ENCODE data around the gene SRGAP3. TPM values are rescaled to one million over a fixed set of nuclear protein-coding genes. Genes with fewer than 3 reads are reported as not detected.

The SRGAP3 gene
- total RNA-seq, 1 experiment from 2014 or later, result 0.24 TPM

- Histone ChIP-seq H3K4me3 (no peak overlapping the region), H3K27ac (no peak overlapping the region), H3K4me1 (replicated peaks) (no peaks in the 10 kb centered on the region), H3K9me3 (replicated peaks) (no peaks in the 10 kb centered on the region), H3K27me3 (replicated peaks) (no peaks in the 10 kb centered on the region), H3K36me3 (no peaks in the 10 kb centered on the region)
- no peak for DNase-seq (ENCODE audit: low read depth in 1 of 2, low spot score in 2 of 2)
Measured at GRCh38 chr3:9161811-9162210, 87.6 kb downstream of the SRGAP3 start.

GRCh38 chr3:9161298-9161697 is 88.1 kb downstream of the SRGAP3 start:
- Histone ChIP-seq H3K27me3 (replicated peaks) (no peaks in the 10 kb centered on the region), H3K4me3 (no peak overlapping the region), H3K36me3 (no peaks in the 10 kb centered on the region), H3K4me1 (replicated peaks) (no peaks in the 10 kb centered on the region), H3K9me3 (replicated peaks) (no peaks in the 10 kb centered on the region), H3K27ac (no peak overlapping the region)
- no peak for DNase-seq (ENCODE audit: low read depth in 1 of 2, low spot score in 2 of 2)

- H3K4me1 ChIP-seq (replicated peaks), result no peaks in the 10 kb centered on the region
- no peak overlapping the region for H3K4me3 ChIP-seq
- no peak for DNase-seq (ENCODE audit: low read depth in 1 of 2, low spot score in 2 of 2)
- H3K27ac ChIP-seq, result no peak overlapping the region
- no peaks in the 10 kb centered on the region for H3K9me3 ChIP-seq (replicated peaks)
- H3K36me3 ChIP-seq, result no peaks in the 10 kb centered on the region
- no peaks in the 10 kb centered on the region for H3K27me3 ChIP-seq (replicated peaks)
Measured at GRCh38 chr3:9158865-9159630, 90.4 kb downstream of the SRGAP3 start.

GRCh38 chr3:9157651-9158362 is 91.6 kb downstream of the SRGAP3 start:
- H3K27ac ChIP-seq, result no peak overlapping the region
- H3K4me3 ChIP-seq, result no peak overlapping the region
- H3K9me3 ChIP-seq (replicated peaks), result no peaks in the 10 kb centered on the region
- no peaks in the 10 kb centered on the region for H3K27me3 ChIP-seq (replicated peaks)
- no peaks in the 10 kb centered on the region for H3K4me1 ChIP-seq (replicated peaks)
- no peak for DNase-seq (ENCODE audit: low read depth in 1 of 2, low spot score in 2 of 2)
- H3K36me3 ChIP-seq, result no peaks in the 10 kb centered on the region

- no peak for DNase-seq (ENCODE audit: low read depth in 1 of 2, low spot score in 2 of 2)
- no peaks in the 10 kb centered on the region for H3K4me1 ChIP-seq (replicated peaks)
- no peaks in the 10 kb centered on the region for H3K9me3 ChIP-seq (replicated peaks)
- no peak overlapping the region for H3K27ac ChIP-seq
- no peaks in the 10 kb centered on the region for H3K36me3 ChIP-seq
- H3K4me3 ChIP-seq, result no peak overlapping the region
- no peaks in the 10 kb centered on the region for H3K27me3 ChIP-seq (replicated peaks)
Measured at GRCh38 chr3:9156604-9157003, 92.8 kb downstream of the SRGAP3 start.

- Histone ChIP-seq H3K27me3 (replicated peaks) (no peaks in the 10 kb centered on the region), H3K9me3 (replicated peaks) (no peaks in the 10 kb centered on the region), H3K27ac (no peak overlapping the region), H3K4me3 (no peak overlapping the region), H3K36me3 (no peaks in the 10 kb centered on the region), H3K4me1 (replicated peaks) (no peaks in the 10 kb centered on the region)
- DNase-seq (ENCODE audit: low read depth in 1 of 2, low spot score in 2 of 2), result no peak
Measured at GRCh38 chr3:9155028-9155427, 94.4 kb downstream of the SRGAP3 start.

- DNase-seq (ENCODE audit: low read depth in 1 of 2, low spot score in 2 of 2), result no peak
- no peaks in the 10 kb centered on the region for H3K4me1 ChIP-seq (replicated peaks)
- no peaks in the 10 kb centered on the region for H3K36me3 ChIP-seq
- no peaks in the 10 kb centered on the region for H3K9me3 ChIP-seq (replicated peaks)
- no peak overlapping the region for H3K27ac ChIP-seq
- no peaks in the 10 kb centered on the region for H3K27me3 ChIP-seq (replicated peaks)
- H3K4me3 ChIP-seq, result no peak overlapping the region
Measured at GRCh38 chr3:9153904-9154619, 95.4 kb downstream of the SRGAP3 start.

GRCh38 chr3:9151240-9151639 is 98.2 kb downstream of the SRGAP3 start:
- no peaks in the 10 kb centered on the region for H3K4me1 ChIP-seq (replicated peaks)
- H3K36me3 ChIP-seq, result no peaks in the 10 kb centered on the region
- no peaks in the 10 kb centered on the region for H3K27me3 ChIP-seq (replicated peaks)
- no peak overlapping the region for H3K4me3 ChIP-seq
- DNase-seq (ENCODE audit: low read depth in 1 of 2, low spot score in 2 of 2), result no peak
- no peaks in the 10 kb centered on the region for H3K9me3 ChIP-seq (replicated peaks)
- H3K27ac ChIP-seq, result no peak overlapping the region

- H3K9me3 ChIP-seq (replicated peaks), result no peaks in the 10 kb centered on the region
- H3K36me3 ChIP-seq, result no peaks in the 10 kb centered on the region
- no peak overlapping the region for H3K27ac ChIP-seq
- no peaks in the 10 kb centered on the region for H3K4me1 ChIP-seq (replicated peaks)
- no peak for DNase-seq (ENCODE audit: low read depth in 1 of 2, low spot score in 2 of 2)
- no peaks in the 10 kb centered on the region for H3K27me3 ChIP-seq (replicated peaks)
- H3K4me3 ChIP-seq, result no peak overlapping the region
Measured at GRCh38 chr3:9149566-9149965, 99.9 kb downstream of the SRGAP3 start.

GRCh38 chr3:9147896-9148266 is 101.6 kb downstream of the SRGAP3 start:
- no peaks in the 10 kb centered on the region for H3K36me3 ChIP-seq
- no peak overlapping the region for H3K27ac ChIP-seq
- H3K4me1 ChIP-seq (replicated peaks), result no peaks in the 10 kb centered on the region
- no peak for DNase-seq (ENCODE audit: low read depth in 1 of 2, low spot score in 2 of 2)
- no peaks in the 10 kb centered on the region for H3K9me3 ChIP-seq (replicated peaks)
- no peaks in the 10 kb centered on the region for H3K27me3 ChIP-seq (replicated peaks)
- H3K4me3 ChIP-seq, result no peak overlapping the region

- no peak for DNase-seq (ENCODE audit: low read depth in 1 of 2, low spot score in 2 of 2)
- no peaks in the 10 kb centered on the region for H3K27me3 ChIP-seq (replicated peaks)
- no peaks in the 10 kb centered on the region for H3K9me3 ChIP-seq (replicated peaks)
- no peak overlapping the region for H3K4me3 ChIP-seq
- no peak overlapping the region for H3K27ac ChIP-seq
- H3K36me3 ChIP-seq, result no peaks in the 10 kb centered on the region
- no peaks in the 10 kb centered on the region for H3K4me1 ChIP-seq (replicated peaks)
Measured at GRCh38 chr3:9147215-9147895, 102.1 kb downstream of the SRGAP3 start.

- Histone ChIP-seq H3K4me3 (no peak overlapping the region), H3K27me3 (replicated peaks) (no peaks in the 10 kb centered on the region), H3K36me3 (no peaks in the 10 kb centered on the region), H3K9me3 (replicated peaks) (no peaks in the 10 kb centered on the region), H3K27ac (no peak overlapping the region), H3K4me1 (replicated peaks) (no peaks in the 10 kb centered on the region)
- DNase-seq (ENCODE audit: low read depth in 1 of 2, low spot score in 2 of 2), result no peak
Measured at GRCh38 chr3:9146367-9147071, 102.9 kb downstream of the SRGAP3 start.

GRCh38 chr3:9143184-9143583 is 106.3 kb downstream of the SRGAP3 start:
- Histone ChIP-seq H3K27ac (no peak overlapping the region), H3K36me3 (no peaks in the 10 kb centered on the region), H3K4me1 (replicated peaks) (no peaks in the 10 kb centered on the region), H3K9me3 (replicated peaks) (no peaks in the 10 kb centered on the region), H3K27me3 (replicated peaks) (no peaks in the 10 kb centered on the region), H3K4me3 (no peak overlapping the region)
- no peak for DNase-seq (ENCODE audit: low read depth in 1 of 2, low spot score in 2 of 2)

Data from SJSA1 (cell line).